ENCODE results near the gene RFX4.
A peak's percentile ranks its signal among the peaks of the same experiment; 100 is the strongest.

The RFX4 gene

DNA sequence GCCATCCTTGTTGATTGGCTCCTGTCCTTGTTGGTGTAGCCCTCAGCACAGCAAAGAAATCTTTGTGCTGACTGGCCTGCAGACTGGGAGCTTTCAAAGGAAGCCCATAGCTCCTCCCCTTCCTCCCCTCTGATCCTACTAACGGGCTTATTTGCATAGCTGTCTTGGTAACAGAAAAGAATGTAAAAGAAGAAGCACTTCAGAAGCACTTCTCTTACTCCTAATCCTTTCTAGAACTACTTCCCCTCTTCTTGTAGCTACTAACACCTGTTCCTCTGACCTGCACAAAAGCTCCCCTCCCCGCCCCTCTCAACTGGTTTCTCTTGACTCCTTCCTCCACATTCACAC, 177.4 kb downstream of the RFX4 start:
- Mint-ChIP-seq H3K4me1 (peaks cover 13% of the 10 kb centered on the region), H3K9me3 (no peaks in the 10 kb centered on the region), H3K4me3 (peak overlapping the region; percentile 45), H3K36me3 (no peaks in the 10 kb centered on the region), H3K27ac (peak overlapping the region; percentile 92)
- DNase-seq (ENCODE audit: low spot score in 2 of 2): no peak
- peak; percentile 67 for ATAC-seq

DNA sequence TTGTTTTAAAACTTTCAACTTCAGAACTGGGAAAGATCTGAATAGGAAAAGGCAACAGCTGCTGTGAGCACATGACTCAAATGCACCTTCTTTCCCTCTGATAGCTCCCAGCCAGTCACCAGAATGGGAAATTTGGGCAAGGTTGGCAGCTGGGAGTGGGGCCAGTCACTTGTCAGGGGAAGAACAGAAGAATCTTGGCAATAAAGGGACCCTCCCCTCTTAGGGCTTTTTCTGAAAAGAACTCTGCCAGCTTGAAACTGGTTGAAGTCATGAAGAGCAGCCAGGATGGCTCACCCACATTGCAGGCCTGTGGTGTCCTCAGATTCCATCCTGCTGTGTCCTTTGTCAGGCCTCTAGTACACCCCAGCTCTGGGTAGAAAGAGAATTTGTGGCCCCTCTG, 181.4 kb downstream of the RFX4 start:
- H3K36me3 Mint-ChIP-seq: no peaks in the 10 kb centered on the region
- peaks cover 31% of the 10 kb centered on the region for H3K4me1 Mint-ChIP-seq
- H3K27ac Mint-ChIP-seq: no peak overlapping the region
- ATAC-seq: no peak
- no peaks in the 10 kb centered on the region for H3K9me3 Mint-ChIP-seq
- DNase-seq (ENCODE audit: low spot score in 2 of 2): no peak
- no peak overlapping the region for H3K4me3 Mint-ChIP-seq

DNA sequence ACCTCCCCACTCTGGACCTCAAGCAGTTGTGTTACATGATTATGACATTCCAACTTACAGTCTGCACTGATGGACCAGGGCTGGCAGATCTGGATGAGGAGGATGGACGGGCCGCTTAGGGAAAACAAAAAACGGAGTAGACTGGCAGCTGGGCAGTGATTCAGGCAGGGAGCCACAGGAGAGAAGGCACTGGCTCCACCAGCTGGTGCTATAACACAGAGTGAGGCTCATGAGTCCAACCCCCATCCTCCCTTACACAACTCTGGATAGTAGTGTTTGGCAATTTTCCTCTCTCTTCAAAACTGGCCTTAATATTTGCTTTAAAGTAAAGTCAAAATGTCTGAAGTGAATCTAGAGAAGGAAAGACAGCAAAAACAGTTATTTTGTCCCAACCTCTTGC, 181.9 kb downstream of the RFX4 start:
- DNase-seq (ENCODE audit: low spot score in 2 of 2) (no peak), ATAC-seq (no peak)
- H3K9me3 Mint-ChIP-seq: no peaks in the 10 kb centered on the region
- peaks cover 27% of the 10 kb centered on the region for H3K4me1 Mint-ChIP-seq
- no peaks in the 10 kb centered on the region for H3K36me3 Mint-ChIP-seq
- H3K4me3 Mint-ChIP-seq: no peak overlapping the region
- no peak overlapping the region for H3K27ac Mint-ChIP-seq

- Mint-ChIP-seq H3K4me1 (peaks cover 18% of the 10 kb centered on the region), H3K4me3 (peak overlapping the region; percentile 42), H3K9me3 (no peaks in the 10 kb centered on the region), H3K36me3 (no peaks in the 10 kb centered on the region), H3K27ac (peak overlapping the region; percentile 76)
- peak; percentile 37 for ATAC-seq
- no peak for DNase-seq (ENCODE audit: low spot score in 2 of 2)
These were observed 183.6 kb downstream of the RFX4 start for GRCh38 chr12:106766393-106766826.

DNA sequence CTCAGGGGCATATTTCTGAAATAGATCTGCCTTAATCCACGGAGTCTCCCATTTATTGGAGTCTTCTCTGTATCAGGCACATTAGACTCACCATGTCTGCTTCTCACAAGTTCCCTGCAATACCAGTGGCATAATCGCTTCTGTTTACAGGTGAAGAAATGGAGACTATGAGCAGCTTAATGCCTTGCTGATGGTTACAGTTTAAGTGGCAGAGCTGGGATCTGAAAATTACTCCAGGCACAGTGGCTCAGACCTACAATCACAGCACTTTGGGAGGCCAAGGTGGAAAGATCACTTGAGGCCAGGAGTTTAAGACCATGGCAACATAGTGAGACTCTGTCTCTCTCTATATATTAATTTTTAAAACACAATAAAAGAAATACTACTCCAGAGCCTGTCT, 184.4 kb downstream of the RFX4 start:
- peaks cover 18% of the 10 kb centered on the region for H3K4me1 Mint-ChIP-seq
- peak overlapping the region; percentile 76 for H3K27ac Mint-ChIP-seq
- ATAC-seq (no peak), DNase-seq (ENCODE audit: low spot score in 2 of 2) (no peak)
- H3K4me3 Mint-ChIP-seq: peak overlapping the region; percentile 42
- no peaks in the 10 kb centered on the region for H3K36me3 Mint-ChIP-seq
- H3K9me3 Mint-ChIP-seq: no peaks in the 10 kb centered on the region

- Mint-ChIP-seq H3K27ac (no peak overlapping the region), H3K36me3 (no peaks in the 10 kb centered on the region), H3K4me1 (peaks cover 18% of the 10 kb centered on the region), H3K4me3 (no peak overlapping the region), H3K9me3 (no peaks in the 10 kb centered on the region)
- ATAC-seq (no peak), DNase-seq (ENCODE audit: low spot score in 2 of 2) (no peak)
These were observed 185.4 kb downstream of the RFX4 start for GRCh38 chr12:106767954-106768822.

GRCh38 chr12:106769078-106769477, 186.3 kb downstream of the RFX4 start:
- Mint-ChIP-seq H3K36me3 (peaks cover 6% of the 10 kb centered on the region), H3K27ac (no peak overlapping the region), H3K4me3 (no peak overlapping the region), H3K9me3 (no peaks in the 10 kb centered on the region), H3K4me1 (peaks cover 24% of the 10 kb centered on the region)
- ATAC-seq (no peak), DNase-seq (ENCODE audit: low spot score in 2 of 2) (no peak)

DNA sequence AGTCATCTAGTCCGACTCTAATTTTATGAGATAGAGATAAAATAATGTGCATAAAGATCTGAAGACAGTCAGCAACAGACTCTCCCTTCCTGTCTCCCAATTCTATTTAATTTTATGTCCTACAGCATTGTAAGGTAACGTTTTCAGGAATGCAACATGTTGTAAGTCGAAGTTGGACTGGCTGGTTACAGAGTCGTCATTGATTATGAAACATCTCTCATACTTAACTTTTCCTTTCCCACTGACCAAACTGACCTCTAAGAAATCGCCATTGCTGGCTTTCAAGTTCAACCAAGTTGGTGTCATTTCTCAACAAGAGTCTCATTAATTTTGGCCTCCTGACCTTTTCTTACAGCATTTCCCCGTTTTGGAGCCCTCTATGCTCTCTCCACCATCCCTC, 186.7 kb downstream of the RFX4 start:
- Mint-ChIP-seq H3K4me3 (no peak overlapping the region), H3K4me1 (peaks cover 25% of the 10 kb centered on the region), H3K9me3 (no peaks in the 10 kb centered on the region), H3K36me3 (peaks cover 11% of the 10 kb centered on the region), H3K27ac (no peak overlapping the region)
- DNase-seq (ENCODE audit: low spot score in 2 of 2) (no peak), ATAC-seq (no peak)

- Mint-ChIP-seq H3K9me3 (no peaks in the 10 kb centered on the region), H3K4me3 (no peak overlapping the region), H3K27ac (no peak overlapping the region), H3K36me3 (peaks cover 12% of the 10 kb centered on the region), H3K4me1 (peaks cover 37% of the 10 kb centered on the region)
- DNase-seq (ENCODE audit: low spot score in 2 of 2) (no peak), ATAC-seq (no peak)
These were observed 188.6 kb downstream of the RFX4 start for GRCh38 chr12:106771425-106771824.

DNA sequence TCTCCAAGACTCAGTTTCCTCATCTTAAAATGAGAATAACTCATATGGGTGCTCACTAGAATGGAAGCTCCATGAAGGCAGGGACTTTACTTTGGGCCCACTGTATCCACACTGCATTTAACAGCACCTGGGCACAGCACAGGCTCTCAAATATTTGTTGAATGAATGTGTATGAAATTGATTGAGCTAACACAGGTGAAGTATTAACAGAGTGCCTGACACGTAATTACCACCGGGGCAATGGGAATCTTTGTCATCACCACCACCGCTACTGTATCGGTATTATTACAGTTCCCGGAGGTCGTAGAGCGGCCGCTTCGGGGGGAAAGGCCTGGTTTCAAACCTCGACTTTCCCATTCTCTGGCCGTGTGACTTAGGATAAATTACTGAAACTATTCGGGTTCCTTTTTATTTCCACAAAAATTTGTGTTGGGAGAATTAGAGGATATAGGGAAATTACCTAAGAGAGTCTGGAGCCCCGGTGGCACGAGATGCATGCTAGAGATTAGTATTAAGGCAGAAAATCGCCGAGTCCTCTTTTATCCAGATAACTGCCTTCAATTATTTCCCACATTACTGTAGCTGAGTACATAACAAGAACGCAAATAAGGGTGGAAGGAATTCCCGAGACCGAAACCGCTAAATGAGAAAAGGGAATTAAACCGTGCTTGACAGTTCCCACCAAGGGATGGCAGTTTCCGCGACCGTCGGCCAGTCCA, 190.6 kb downstream of the RFX4 start:
- no peak for DNase-seq (ENCODE audit: low spot score in 2 of 2)
- Mint-ChIP-seq H3K4me1 (peaks cover 30% of the 10 kb centered on the region), H3K4me3 (peak overlapping the region; percentile 95)

DNA sequence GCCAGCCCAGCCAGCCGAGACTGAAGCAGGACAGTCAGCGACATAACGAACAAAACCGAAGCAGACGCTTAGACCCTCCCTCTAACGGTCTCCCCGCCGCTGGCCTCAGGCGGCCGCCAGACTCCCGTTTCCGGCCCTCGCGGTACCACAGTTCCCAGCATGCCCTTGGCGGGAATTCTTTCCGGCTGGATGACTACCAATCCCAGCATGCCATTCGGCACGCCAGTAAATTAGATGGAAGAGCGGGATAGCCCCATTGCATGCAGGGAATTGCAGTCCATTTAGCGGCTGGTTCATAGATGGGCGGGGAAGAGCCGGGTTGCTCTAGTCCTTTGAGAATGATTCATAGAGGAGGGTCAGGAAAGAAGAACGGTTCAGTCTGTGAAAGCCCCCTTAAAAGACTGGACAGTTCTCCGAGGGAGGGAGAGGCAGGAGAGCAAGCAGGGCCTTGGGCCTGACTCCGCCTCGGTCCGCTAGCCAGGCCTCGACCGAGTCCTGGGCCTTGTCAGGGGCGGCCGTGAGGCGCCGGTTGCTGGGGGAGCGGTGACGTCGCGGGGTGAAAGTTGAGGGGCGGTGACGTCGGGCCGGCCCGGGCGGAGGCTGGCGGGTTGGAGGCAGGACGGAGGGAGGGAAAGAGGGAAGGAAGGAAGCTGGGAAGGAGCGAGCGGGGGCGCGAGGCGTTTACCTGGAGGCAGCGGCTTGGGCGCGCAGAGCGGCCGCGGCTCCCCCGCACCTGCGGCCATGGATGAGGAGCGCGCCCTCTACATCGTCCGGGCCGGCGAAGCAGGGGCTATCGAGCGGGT, 191.4 kb downstream of the RFX4 start, which contains the start of gene RIC8B:
Gene RIC8B, plus strand, starts transcription at position 678 of the 803 bp plus-strand sequence. Its CDS starts 64 bp downstream, at position 742.
- Mint-ChIP-seq H3K4me3 (peak within 1 kb of the TSS; percentile 95), H3K4me1 (peaks cover 30% of the 10 kb centered on the region), H3K9me3 (no peaks in the 10 kb centered on the region), H3K27ac (peak within 1 kb of the TSS; percentile 96), H3K36me3 (peaks cover 12% of the 10 kb centered on the region)
- ATAC-seq (peak; percentile 89), DNase-seq (ENCODE audit: low spot score in 2 of 2) (peak; percentile 70 to 93)

More for the DNA sequence above, 190.6 kb downstream of the RFX4 start:
- Mint-ChIP-seq H3K36me3 (peaks cover 12% of the 10 kb centered on the region), H3K9me3 (no peaks in the 10 kb centered on the region), H3K27ac (peak overlapping the region; percentile 96)
- no peak for ATAC-seq

DNA sequence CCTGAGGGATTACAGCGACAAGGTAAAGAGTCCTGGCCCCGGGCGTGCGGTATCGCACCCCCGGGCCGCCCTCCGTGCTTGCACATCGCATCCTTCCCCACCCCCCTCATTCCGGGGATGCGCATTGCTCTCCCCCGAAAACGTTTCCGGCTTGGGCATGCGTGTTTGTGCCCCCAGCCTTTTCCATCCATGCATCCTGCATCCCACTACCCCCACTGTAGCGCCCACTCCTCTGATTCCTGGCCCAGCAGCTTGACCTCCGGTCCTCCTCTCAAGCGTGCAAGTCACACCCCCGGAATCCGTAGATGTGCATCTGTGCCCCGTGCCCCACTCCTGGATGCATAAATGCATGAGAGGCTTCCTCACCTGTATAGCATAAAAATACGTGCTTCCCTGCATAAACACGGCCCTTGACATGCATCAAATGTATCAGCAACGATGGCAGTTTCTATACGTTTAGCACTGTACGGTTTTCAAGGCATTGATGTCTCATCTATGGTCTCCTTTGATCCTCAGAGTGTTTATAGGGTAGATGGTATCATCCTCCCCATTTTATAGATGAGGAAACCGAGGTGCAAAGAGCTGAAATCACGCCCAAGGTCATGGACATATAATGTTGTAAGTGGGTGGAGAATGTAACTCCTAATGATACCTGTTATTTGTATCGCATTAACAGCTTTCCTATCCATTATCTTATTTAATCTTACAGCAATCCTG, 192.2 kb downstream of the RFX4 start:
- Mint-ChIP-seq H3K4me1 (peaks cover 30% of the 10 kb centered on the region), H3K4me3 (peak overlapping the region; percentile 95), H3K36me3 (peaks cover 12% of the 10 kb centered on the region), H3K27ac (peak overlapping the region; percentile 96), H3K9me3 (no peaks in the 10 kb centered on the region)
- DNase-seq (ENCODE audit: low spot score in 2 of 2) (peak in 1 of 2 donors; percentile 69), ATAC-seq (peak; percentile 15)

DNA sequence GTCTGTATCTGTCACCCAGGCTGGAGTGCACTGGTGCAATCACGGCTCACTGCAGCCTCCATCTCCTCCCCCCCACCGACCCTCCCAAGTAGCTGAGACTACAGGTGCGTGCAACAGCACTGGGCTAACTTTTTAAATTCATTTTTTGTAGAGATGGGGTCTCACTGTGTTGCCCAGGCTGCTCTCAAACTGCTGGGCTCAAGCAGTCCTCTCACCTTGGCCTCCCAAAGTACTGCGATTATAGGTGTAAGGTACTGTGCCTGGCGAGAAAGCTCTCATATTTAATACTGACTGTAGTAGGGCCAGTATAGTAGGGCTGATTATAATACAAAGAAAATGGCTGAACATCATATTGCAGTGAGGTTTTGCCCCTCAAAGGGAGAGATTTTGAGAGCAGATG, 194.1 kb downstream of the RFX4 start:
- Mint-ChIP-seq H3K36me3 (peaks cover 12% of the 10 kb centered on the region), H3K4me1 (peaks cover 30% of the 10 kb centered on the region), H3K4me3 (no peak overlapping the region), H3K9me3 (no peaks in the 10 kb centered on the region), H3K27ac (no peak overlapping the region)
- ATAC-seq: no peak
- no peak for DNase-seq (ENCODE audit: low spot score in 2 of 2)

DNA sequence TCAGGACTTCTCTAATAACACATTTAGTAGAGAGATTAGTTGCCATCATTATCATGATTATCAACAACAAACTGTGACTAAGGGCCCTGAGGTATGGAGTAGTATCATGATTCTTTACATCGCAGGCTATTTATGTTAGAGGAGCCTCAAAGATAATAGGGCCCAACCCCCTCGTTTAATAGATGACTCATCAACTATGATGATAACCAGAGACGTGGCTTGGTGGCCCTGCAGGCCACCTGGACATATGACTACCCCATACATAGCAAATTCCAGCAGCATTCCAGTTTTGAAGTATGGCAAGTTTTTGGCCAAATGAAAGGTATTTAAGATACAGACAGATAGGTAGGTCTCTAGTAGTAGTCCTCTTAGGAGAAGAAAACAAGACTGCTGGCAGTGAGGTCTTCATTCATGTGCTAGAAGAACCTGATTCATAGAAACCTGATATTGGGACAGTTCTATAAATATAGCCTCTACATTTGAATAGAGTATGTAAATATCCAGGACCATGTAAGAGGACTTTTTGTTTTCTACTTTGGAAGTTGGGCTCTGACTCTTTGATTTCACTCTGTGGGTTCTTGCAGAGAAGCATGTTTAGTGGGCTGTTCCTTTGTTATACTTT, 197.3 kb downstream of the RFX4 start:
- no peak for DNase-seq (ENCODE audit: low spot score in 2 of 2)
- peaks cover 40% of the 10 kb centered on the region for H3K4me1 Mint-ChIP-seq
- no peak overlapping the region for H3K27ac Mint-ChIP-seq
- no peak overlapping the region for H3K4me3 Mint-ChIP-seq
- ATAC-seq: no peak
- no peaks in the 10 kb centered on the region for H3K9me3 Mint-ChIP-seq
- peaks cover 10% of the 10 kb centered on the region for H3K36me3 Mint-ChIP-seq

All from stimulated activated effector memory CD8-positive, alpha-beta T cell treated with anti-CD3 and anti-CD28 coated beads, Interleukin-12 subunit alpha, Interleukin-12 subunit beta, amount 100 ng/mL, for 72 hours (primary cell).